K562 (cell line): ENCODE results near the gene KAZN. TPM values are rescaled to one million over a fixed set of nuclear protein-coding genes. Genes with fewer than 3 reads are reported as not detected.

Experiments used
- BMI1 ChIP-seq: fragments of 150-350 bp; IDR thresholded peaks from 2 replicates; pipeline ENCODE4 v1.6.1; 2014; ENCODE audit warnings: low read length
- BRCA1 ChIP-seq, 2 experiments: fragments of 450-650 bp in 1 of 2; sonication (generic) in 1 of 2; formaldehyde crosslinking in 1 of 2; IDR thresholded peaks; 2 replicates each; pipeline versions ENCODE4 v1.5.0 to v1.6.1; 2017 to 2020; ENCODE audit warnings: mild to moderate bottlenecking in 1 of 2, missing genetic modification reagents in 1 of 2
- CXXC5 ChIP-seq: fragments of 250-450 bp; sonication (Bioruptor Pico); IDR thresholded peaks from 2 replicates; pipeline ENCODE4 v1.8.0; 2022; ENCODE audit warnings: inconsistent platforms, mild to moderate bottlenecking, moderate library complexity
- DACH1 ChIP-seq: fragments of 450-650 bp; IDR thresholded peaks from 2 replicates; pipeline ENCODE4 v1.6.1; 2018; ENCODE audit not compliant: partially characterized antibody
- HMBOX1 ChIP-seq: sonication (generic); IDR thresholded peaks from 2 replicates; pipeline ENCODE4 v1.6.1; 2016
- IFI16 ChIP-seq: fragments of 250-450 bp; sonication (Bioruptor Pico); IDR thresholded peaks from 2 replicates; pipeline ENCODE4 v2.1.2; 2022; ENCODE audit warnings: mild to moderate bottlenecking, inconsistent platforms
- IRF9 ChIP-seq: fragments of 450-650 bp; IDR thresholded peaks from 2 replicates; pipeline ENCODE4 v1.6.1; 2016; ENCODE audit warnings: missing biosample characterization, missing genetic modification characterization
- L3MBTL2 ChIP-seq: fragments of 450-650 bp; IDR thresholded peaks from 2 replicates; pipeline ENCODE4 v1.6.1; 2016; ENCODE audit warnings: mild to moderate bottlenecking, moderate library complexity
- MAFF ChIP-seq: IDR thresholded peaks from 2 replicates; pipeline ENCODE4 v1.6.1; 2012; ENCODE audit warnings: low read length, improper control_type of control experiment
- MEF2D ChIP-seq: conservative IDR thresholded peaks from 2 replicates; pipeline ENCODE4 v1.6.1; 2016; ENCODE audit warnings: low read depth, missing genetic modification characterization, missing compliant biosample characterization
- MYBL2 ChIP-seq, 2 experiments: fragments of 450-650 bp in 1 of 2; sonication (generic) in 1 of 2; formaldehyde crosslinking in 1 of 2; IDR thresholded peaks; 2 replicates each; pipeline versions ENCODE4 v1.6.1 to v1.8.1; 2017 to 2022; ENCODE audit warnings: borderline replicate concordance in 1 of 2, inconsistent platforms in 1 of 2, low read depth in 1 of 2, mild to moderate bottlenecking in 1 of 2, missing genetic modification reagents in 1 of 2, moderate library complexity in 1 of 2
- MYC ChIP-seq, 2 experiments: fragments of 250-450 bp in 1 of 2; sonication (Bioruptor Pico) in 1 of 2; IDR thresholded peaks; 2 replicates each; pipeline versions ENCODE4 v1.5.1 to v1.6.1; 2012 to 2021; ENCODE audit warnings: low read depth in 2 of 2, borderline replicate concordance in 1 of 2, improper control_type of control experiment in 1 of 2, low read length in 1 of 2, mild to moderate bottlenecking in 1 of 2, moderate library complexity in 1 of 2
- MYNN ChIP-seq, 2 experiments: sonication (generic); formaldehyde crosslinking in 1 of 2; IDR thresholded peaks; 2 replicates each; pipeline versions ENCODE4 v1.5.0 to v1.6.1; 2016 to 2020; ENCODE audit warnings: antibody characterized with exemption in 1 of 2, missing genetic modification reagents in 1 of 2
- NFIC ChIP-seq: fragments of 450-650 bp; IDR thresholded peaks from 2 replicates; pipeline ENCODE4 v1.6.1; 2017; ENCODE audit warnings: mild to moderate bottlenecking, inconsistent platforms
- POU5F1 ChIP-seq: fragments of 150-350 bp; IDR thresholded peaks from 2 replicates; pipeline ENCODE4 v1.6.1; 2014; ENCODE audit warnings: borderline replicate concordance, low read length, low read depth, mild to moderate bottlenecking; ENCODE audit not compliant: partially characterized antibody
- SIRT6 ChIP-seq: IDR thresholded peaks from one replicate; pipeline ENCODE4 v1.6.1; 2012; ENCODE audit warnings: low read depth, mild to moderate bottlenecking, control low read depth, inconsistent platforms, low read length, moderate library complexity
- SRSF1 ChIP-seq: fragments of 200-400 bp; formaldehyde crosslinking; IDR thresholded peaks from 2 replicates; pipeline ENCODE4 v1.6.1; 2017; ENCODE audit warnings: mild to moderate bottlenecking, low read depth, low read length, moderate library complexity
- STAT5A ChIP-seq: IDR thresholded peaks from 2 replicates; pipeline ENCODE4 v1.6.1; 2012; ENCODE audit warnings: low read length, inconsistent platforms, borderline replicate concordance
- ZBTB12 ChIP-seq: fragments of 250-450 bp; sonication (Bioruptor Pico); IDR thresholded peaks from 2 replicates; pipeline ENCODE4 v1.4.0; 2020
- ZFPM2 ChIP-seq: fragments of 250-450 bp; sonication (Bioruptor Pico); IDR thresholded peaks from 2 replicates; pipeline ENCODE4 v1.5.1; 2022; ENCODE audit warnings: mild to moderate bottlenecking
- ZKSCAN8 ChIP-seq: fragments of 200-800 bp; sonication (Bioruptor generic); IDR thresholded peaks from 2 replicates; pipeline ENCODE4 v1.6.1; 2016; ENCODE audit warnings: missing genetic modification characterization, missing compliant biosample characterization
- ZNF232 ChIP-seq: sonication (generic); formaldehyde crosslinking; IDR thresholded peaks from 2 replicates; pipeline ENCODE4 v1.8.0; 2022; ENCODE audit warnings: mild to moderate bottlenecking, missing genetic modification reagents
- ZNF239 ChIP-seq: fragments of 250-450 bp; sonication (Bioruptor Pico); IDR thresholded peaks from 2 replicates; pipeline ENCODE4 v1.4.0; 2020; ENCODE audit warnings: mild to moderate bottlenecking
- ZNF398 ChIP-seq: fragments of 250-450 bp; sonication (Bioruptor Pico); IDR thresholded peaks from 2 replicates; pipeline ENCODE4 v1.8.0; 2021; ENCODE audit warnings: moderate library complexity, mild to moderate bottlenecking, inconsistent platforms
- ZNF41 ChIP-seq: fragments of 250-450 bp; sonication (Bioruptor Pico); conservative IDR thresholded peaks from 2 replicates; pipeline ENCODE4 v1.4.0; 2020; ENCODE audit warnings: mild to moderate bottlenecking
- ZNF830 ChIP-seq: fragments of 250-450 bp; sonication (Bioruptor Pico); IDR thresholded peaks from 2 replicates; pipeline ENCODE4 v1.5.0; 2021; ENCODE audit warnings: mild to moderate bottlenecking
- polyA plus RNA-seq, 8 experiments: library from polyadenylated mRNA; depleted of rRNA in 4 of 8; stranded (reverse) in 5 of 8; unstranded in 3 of 8; fragments of >200 nt; fragmentation: Nextera tagmentation in 2 of 8; fragmentation: Illumina TruSeq in 1 of 8; extraction: Ambion mirVana in 2 of 8; extraction: Trizol in 1 of 8; gene quantifications; 2 replicates each; pipeline versions ENCODE4 v1.2.1 to v1.2.3, GENCODE V29; 2011 to 2014; ENCODE audit warnings: inconsistent platforms in 1 of 8, missing spikeins in 1 of 8
- total RNA-seq, 7 experiments: library from RNA; depleted of rRNA in 6 of 7; stranded (reverse); fragments of >200 nt in 6 of 7; fragmentation: Illumina TruSeq in 2 of 7; extraction: Trizol in 2 of 7; gene quantifications; 2 replicates each; pipeline versions ENCODE4 v1.2.1 to v1.2.3, GENCODE V29; 2011 to 2021; ENCODE audit warnings: low replicate concordance in 1 of 7

KAZN gene
- total and polyA plus RNA-seq, 9 of the 15 experiments (the other 6 are each of a cell fraction or from before 2014, with no cell fraction given), result 2.1 to 21.6 (median 5.4) TPM

- TF ChIP-seq BRCA1 (IDR thresholded peaks at IDR 0.05) (no peak), BRCA1 (CRISPR knock-in tag; IDR thresholded peaks at IDR 0.05) (no peak), DACH1 (no peak), L3MBTL2 (peak; percentile 50; the same call in 1 of the 2 replicates), IRF9 (tag) (no peak), STAT5A (no peak), BMI1 (no peak), ZNF41 (no peak), ZNF398 (CRISPR knock-in tag) (no peak), IFI16 (no peak), ZNF239 (no peak), HMBOX1 (no peak), MYNN (IDR thresholded peaks at IDR 0.05) (no peak), MYNN (CRISPR knock-in tag; IDR thresholded peaks at IDR 0.05) (no peak), ZNF830 (CRISPR knock-in tag) (no peak), ZNF232 (CRISPR knock-in tag) (no peak), MYC (IDR thresholded peaks at IDR 0.05; ENCODE audit: low read depth, low read length) (no peak), MYC (CRISPR knock-in tag; IDR thresholded peaks at IDR 0.05; ENCODE audit: borderline replicate concordance, low read depth) (no peak), NFIC (no peak), MEF2D (tag) (0 out of 2 replicates have a peak, but pooled peaks have one; percentile 31), MAFF (no peak), POU5F1 (no peak), ZKSCAN8 (CRISPR knock-in tag) (no peak), MYBL2 (IDR thresholded peaks at IDR 0.05; ENCODE audit: low read depth) (no peak), MYBL2 (CRISPR knock-in tag; IDR thresholded peaks at IDR 0.05; ENCODE audit: borderline replicate concordance) (no peak), ZBTB12 (no peak), SRSF1 (no peak), CXXC5 (0 out of 2 replicates have a peak, but pooled peaks have one; percentile 14), ZFPM2 (CRISPR knock-in tag) (no peak), SIRT6 (no peak)
Measured at GRCh38 chr1:14775434-14775833, 176.9 kb downstream of the KAZN start (continued).
